ENCODE results near the gene RABEP1.

Gene RABEP1

GRCh38 chr17:5373112-5373511 is 91.0 kb downstream of the RABEP1 start:
- no peak for DNase-seq (ENCODE audit: extremely low read depth, low read depth)
- no peak for TF ChIP-seq CTCF (IDR thresholded peaks at IDR 0.05; ENCODE audit: low read depth, low read length, missing control alignments)
- no peak overlapping the region for H3K4me3 ChIP-seq (replicated peaks; ENCODE audit: low read depth, low read length)

GRCh38 chr17:5378566-5379207 is 96.6 kb downstream of the RABEP1 start:
- no peak for DNase-seq (ENCODE audit: extremely low read depth, low read depth)
- no peak for TF ChIP-seq CTCF (IDR thresholded peaks at IDR 0.05; ENCODE audit: low read depth, low read length, missing control alignments)

DNA sequence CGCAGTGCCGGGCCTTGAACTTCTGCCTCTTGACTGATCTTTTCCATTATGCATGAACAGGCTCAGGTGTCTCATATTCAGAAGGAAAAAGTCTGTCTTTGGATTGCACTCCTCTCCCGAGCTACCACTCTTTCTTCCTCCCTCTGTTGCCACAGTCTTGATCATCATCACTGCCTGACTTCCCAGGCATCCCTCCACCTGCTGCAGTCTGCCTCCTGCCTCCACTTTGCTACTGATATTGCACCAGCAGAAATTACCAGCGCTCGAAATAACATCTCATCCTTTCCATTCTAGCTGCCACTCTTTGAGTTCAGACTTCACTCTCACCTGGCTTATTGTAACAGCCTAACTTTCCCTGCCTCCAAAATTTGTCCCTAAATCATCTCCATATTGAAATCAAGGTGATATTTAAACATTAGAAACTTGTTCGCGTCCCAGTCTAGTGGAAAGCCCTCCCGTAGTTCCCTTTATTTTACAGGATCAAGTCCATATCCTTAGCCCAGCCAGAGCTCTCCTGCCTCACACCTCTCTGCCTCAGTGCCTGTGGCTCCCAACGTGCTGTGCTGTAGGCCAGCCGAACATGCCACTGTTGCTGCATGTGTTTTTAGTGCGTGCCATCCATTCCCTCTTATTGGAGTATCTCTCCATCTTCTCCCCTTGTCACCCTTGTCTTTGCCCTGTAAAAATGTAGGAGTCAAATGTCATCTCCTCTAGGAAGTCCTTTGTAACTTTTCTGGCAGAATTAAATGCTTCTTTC is 97.4 kb downstream of the RABEP1 start:
- DNase-seq (ENCODE audit: extremely low read depth, low read depth), result no peak
- no peak for TF ChIP-seq CTCF (IDR thresholded peaks at IDR 0.05; ENCODE audit: low read depth, low read length, missing control alignments)
- no peak overlapping the region for H3K4me3 ChIP-seq (replicated peaks; ENCODE audit: low read depth, low read length)

More at GRCh38 chr17:5378566-5379207, 96.6 kb downstream of the RABEP1 start:
- H3K4me3 ChIP-seq (replicated peaks; ENCODE audit: low read depth, low read length), result no peak overlapping the region

DNA sequence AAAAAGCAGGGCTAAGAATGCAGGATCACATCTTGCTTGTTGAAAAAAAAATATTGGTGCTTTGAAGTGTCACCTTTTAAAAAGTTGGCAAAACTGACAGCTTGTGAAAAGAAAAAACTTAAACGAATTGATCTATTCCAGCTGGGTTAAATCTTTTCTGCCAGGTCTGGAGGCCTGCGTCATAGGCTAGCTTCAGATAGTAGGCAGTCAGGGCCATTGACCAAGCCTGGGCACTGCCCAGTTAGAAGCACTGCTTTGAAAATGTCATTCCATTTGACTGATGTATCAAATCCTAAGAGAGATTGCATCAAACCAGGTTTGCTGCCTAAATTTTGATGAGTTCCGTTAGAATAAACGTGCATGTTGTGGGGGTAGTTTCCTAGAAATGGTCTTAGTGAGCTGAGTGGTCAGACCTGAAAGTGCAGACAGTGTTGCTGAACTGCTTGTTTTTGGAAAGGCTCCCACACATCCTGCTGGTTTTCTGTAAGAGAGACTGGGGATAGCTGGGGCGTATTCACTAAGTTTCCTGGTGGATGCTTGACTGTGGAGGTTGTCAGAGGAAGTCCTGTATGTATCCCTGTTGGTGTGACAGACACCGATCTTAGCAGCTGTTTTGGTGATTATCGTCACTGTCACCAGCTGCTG is 98.5 kb downstream of the RABEP1 start:
- no peak for TF ChIP-seq CTCF (IDR thresholded peaks at IDR 0.05; ENCODE audit: low read depth, low read length, missing control alignments)
- no peak for DNase-seq (ENCODE audit: extremely low read depth, low read depth)
- H3K4me3 ChIP-seq (replicated peaks; ENCODE audit: low read depth, low read length), result no peak overlapping the region

GRCh38 chr17:5381542-5381941 is 99.5 kb downstream of the RABEP1 start:
- no peak for DNase-seq (ENCODE audit: extremely low read depth, low read depth)
- TF ChIP-seq CTCF (IDR thresholded peaks at IDR 0.05; ENCODE audit: low read depth, low read length, missing control alignments), result no peak
- no peak overlapping the region for H3K4me3 ChIP-seq (replicated peaks; ENCODE audit: low read depth, low read length)

GRCh38 chr17:5391678-5392077 is 109.6 kb downstream of the RABEP1 start:
- TF ChIP-seq CTCF (IDR thresholded peaks at IDR 0.05; ENCODE audit: low read depth, low read length, missing control alignments), result no peak
- no peak for DNase-seq (ENCODE audit: extremely low read depth, low read depth)
- H3K4me3 ChIP-seq (replicated peaks; ENCODE audit: low read depth, low read length), result no peak overlapping the region
